NCI-H446 treated with DMSO at 0.1 percent for 48 hours (cell line): ENCODE results near the gene ITGA2.

Source experiments
- DNase-seq: peaks from one replicate; lab custom pipeline; 2025; lab: John Stamatoyannopoulos, UW

Gene ITGA2

GRCh38 chr5:53059281-53059680 lies 70.1 kb downstream of the ITGA2 start:
- no peak for DNase-seq

- no peak for DNase-seq
Measured at GRCh38 chr5:53063176-53063575, 74.0 kb downstream of the ITGA2 start.

GRCh38 chr5:53063791-53064190 lies 74.6 kb downstream of the ITGA2 start:
- DNase-seq = no peak

GRCh38 chr5:53066088-53066487 lies 76.9 kb downstream of the ITGA2 start:
- DNase-seq = no peak

GRCh38 chr5:53067641-53068040 lies 78.5 kb downstream of the ITGA2 start:
- DNase-seq = no peak

- DNase-seq = no peak
Measured at GRCh38 chr5:53068291-53068836, 79.2 kb downstream of the ITGA2 start.

GRCh38 chr5:53069626-53070025 lies 80.5 kb downstream of the ITGA2 start:
- DNase-seq = no peak

- DNase-seq = no peak
Measured at GRCh38 chr5:53071298-53071697, 82.1 kb downstream of the ITGA2 start.

- DNase-seq = no peak
Measured at GRCh38 chr5:53071738-53072137, 82.6 kb downstream of the ITGA2 start.

GRCh38 chr5:53073348-53073747 lies 84.2 kb downstream of the ITGA2 start:
- no peak for DNase-seq

- no peak for DNase-seq
Measured at GRCh38 chr5:53076014-53076583, 86.9 kb downstream of the ITGA2 start.

GRCh38 chr5:53080271-53080670 lies 91.1 kb downstream of the ITGA2 start:
- no peak for DNase-seq

- no peak for DNase-seq
Measured at GRCh38 chr5:53083927-53084326, 94.8 kb downstream of the ITGA2 start.

GRCh38 chr5:53084546-53085255 lies 95.5 kb downstream of the ITGA2 start:
- no peak for DNase-seq

- no peak for DNase-seq
Measured at GRCh38 chr5:53087171-53087570, 98.0 kb downstream of the ITGA2 start.

GRCh38 chr5:53087621-53088121 lies 98.5 kb downstream of the ITGA2 start:
- no peak for DNase-seq

- no peak for DNase-seq
Measured at GRCh38 chr5:53089481-53089991, 100.4 kb downstream of the ITGA2 start.

- no peak for DNase-seq
Measured at GRCh38 chr5:53090229-53090628, 101.1 kb downstream of the ITGA2 start.

GRCh38 chr5:53091289-53091688 lies 102.1 kb downstream of the ITGA2 start:
- DNase-seq = peak; percentile 37

- no peak for DNase-seq
Measured at GRCh38 chr5:53092242-53092641, 103.1 kb downstream of the ITGA2 start.

- no peak for DNase-seq
Measured at GRCh38 chr5:53095217-53095616, 106.1 kb downstream of the ITGA2 start.

- DNase-seq = no peak
Measured at GRCh38 chr5:53095931-53096525, 106.9 kb downstream of the ITGA2 start.

- no peak for DNase-seq
Measured at GRCh38 chr5:53099546-53099945, 110.4 kb downstream of the ITGA2 start.
